Tibial nerve (tissue), 4 donors: ENCODE results near the gene PTPRU. TPM values are rescaled to one million over a fixed set of nuclear protein-coding genes. Genes with fewer than 3 reads are reported as not detected.

Source experiments
- DNase-seq, 2 donors: peaks; one replicate each; pipeline ENCODE4 v3.0.0-alpha.2; 2019; ENCODE audit warnings: low spot score in 2 of 2
- H3K27ac ChIP-seq, 4 donors: fragments of 200-600 bp; sonication (generic) in 3 of 4; one replicate each; pipeline ENCODE4 v1.5.1; 2017 to 2019; ENCODE audit warnings: mild to moderate bottlenecking in 1 of 4
- H3K27me3 ChIP-seq, 2 donors: fragments of 200-600 bp; sonication (generic) in 1 of 2; one replicate each; pipeline versions ENCODE4 v1.5.1 to v1.6.0; 2017 to 2019
- H3K36me3 ChIP-seq, 3 donors: fragments of 200-600 bp; sonication (generic); one replicate each; pipeline ENCODE4 v1.5.1; 2018 to 2019
- H3K4me1 ChIP-seq, 4 donors: fragments of 200-600 bp; sonication (generic) in 3 of 4; one replicate each; pipeline ENCODE4 v1.5.1; 2017 to 2019
- H3K4me3 ChIP-seq, 4 donors: fragments of 200-600 bp; sonication (generic) in 3 of 4; one replicate each; pipeline ENCODE4 v1.5.1; 2017 to 2019; ENCODE audit warnings: mild to moderate bottlenecking in 1 of 4, moderate library complexity in 1 of 4
- H3K9me3 ChIP-seq, 4 donors: fragments of 200-600 bp; sonication (generic) in 3 of 4; one replicate each; pipeline ENCODE4 v1.5.1; 2017 to 2019
- EP300 ChIP-seq, 2 donors: sonication (generic); formaldehyde crosslinking; IDR thresholded peaks; one replicate each; pipeline ENCODE4 v1.6.1; 2017; ENCODE audit warnings: antibody characterized with exemption in 2 of 2, mild to moderate bottlenecking in 1 of 2
- POLR2A ChIP-seq, 2 donors: fragments of 450-650 bp; IDR thresholded peaks; one replicate each; pipeline ENCODE4 v1.6.1; 2017; ENCODE audit warnings: antibody characterized with exemption in 2 of 2, mild to moderate bottlenecking in 2 of 2, moderate library complexity in 2 of 2
- WGBS, 2 donors: methylation state at CpG; one replicate each; pipeline ENCODE4 v1.1.5; 2018; 5-methylcytosine and 5-hydroxymethylcytosine counted together
- total RNA-seq, 4 donors: library from RNA; depleted of rRNA; stranded (reverse); fragments of >200 nt; gene quantifications; one replicate each; pipeline ENCODE4 v1.1.0, GENCODE V29; 2016
- TF ChIP-seq, protein P1 (sequence below), 5 experiments: fragments of 200-600 bp in 3 of 5; fragments of 450-650 bp in 2 of 5; sonication (generic) in 3 of 5; IDR thresholded peaks; one replicate each; pipeline ENCODE4 v1.5.1; 2016 to 2019; ENCODE audit warnings: antibody characterized with exemption in 5 of 5, mild to moderate bottlenecking in 3 of 5, moderate library complexity in 2 of 5

PTPRU gene
- total RNA-seq, 4 donors from 2014 or later: 52.1 to 75.6 (median 63.7) TPM

- Histone ChIP-seq H3K27me3 (no peaks in the 10 kb centered on the region), H3K36me3 (peaks cover 0 to 76% (median 0%) of the 10 kb centered on the region in 3 donors), H3K4me3 (no peak overlapping the region), H3K4me1 (peaks cover 0 to 7% (median 0%) of the 10 kb centered on the region in 4 donors), H3K9me3 (no peaks in the 10 kb centered on the region), H3K27ac (no peak overlapping the region)
- no peak for TF ChIP-seq POLR2A (IDR thresholded peaks at IDR 0.05)
- TF ChIP-seq, protein P1, sequence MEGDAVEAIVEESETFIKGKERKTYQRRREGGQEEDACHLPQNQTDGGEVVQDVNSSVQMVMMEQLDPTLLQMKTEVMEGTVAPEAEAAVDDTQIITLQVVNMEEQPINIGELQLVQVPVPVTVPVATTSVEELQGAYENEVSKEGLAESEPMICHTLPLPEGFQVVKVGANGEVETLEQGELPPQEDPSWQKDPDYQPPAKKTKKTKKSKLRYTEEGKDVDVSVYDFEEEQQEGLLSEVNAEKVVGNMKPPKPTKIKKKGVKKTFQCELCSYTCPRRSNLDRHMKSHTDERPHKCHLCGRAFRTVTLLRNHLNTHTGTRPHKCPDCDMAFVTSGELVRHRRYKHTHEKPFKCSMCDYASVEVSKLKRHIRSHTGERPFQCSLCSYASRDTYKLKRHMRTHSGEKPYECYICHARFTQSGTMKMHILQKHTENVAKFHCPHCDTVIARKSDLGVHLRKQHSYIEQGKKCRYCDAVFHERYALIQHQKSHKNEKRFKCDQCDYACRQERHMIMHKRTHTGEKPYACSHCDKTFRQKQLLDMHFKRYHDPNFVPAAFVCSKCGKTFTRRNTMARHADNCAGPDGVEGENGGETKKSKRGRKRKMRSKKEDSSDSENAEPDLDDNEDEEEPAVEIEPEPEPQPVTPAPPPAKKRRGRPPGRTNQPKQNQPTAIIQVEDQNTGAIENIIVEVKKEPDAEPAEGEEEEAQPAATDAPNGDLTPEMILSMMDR (IDR thresholded peaks at IDR 0.05): no peak
- no peak for TF ChIP-seq EP300 (IDR thresholded peaks at IDR 0.05)
- no peak for DNase-seq
- 78 to 87% methylated on average over 12 of the region's 12 CpGs for WGBS, 2 donors
Measured at GRCh38 chr1:29290414-29290985, 54.2 kb downstream of the PTPRU start.

DNA sequence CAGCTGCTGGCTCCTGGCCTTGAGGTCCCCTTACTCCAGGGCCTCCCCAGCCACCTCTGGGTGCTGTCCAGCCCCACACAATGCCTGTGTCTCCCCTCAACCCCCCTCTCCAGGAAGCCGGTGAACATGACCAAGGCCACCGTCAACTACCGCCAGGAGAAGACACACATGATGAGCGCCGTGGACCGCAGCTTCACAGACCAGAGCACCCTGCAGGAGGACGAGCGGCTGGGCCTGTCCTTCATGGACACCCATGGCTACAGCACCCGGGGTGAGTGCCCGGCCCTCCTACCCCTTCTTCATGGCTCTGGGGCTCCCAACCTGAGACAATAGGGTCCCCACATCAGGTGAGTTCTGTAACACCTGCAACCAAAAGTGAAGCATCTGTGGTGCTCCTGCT, 55.4 kb downstream of the PTPRU start:
- no peak overlapping the region for H3K27ac ChIP-seq
- H3K4me3 ChIP-seq: no peak overlapping the region
- TF ChIP-seq EP300 (IDR thresholded peaks at IDR 0.05): no peak
- no peak for TF ChIP-seq POLR2A (IDR thresholded peaks at IDR 0.05)
- TF ChIP-seq, protein P1 (IDR thresholded peaks at IDR 0.05): no peak
- WGBS, 2 donors: 94 to 97% methylated on average over 10 of the region's 10 CpGs
- peaks cover 0 to 73% (median 0%) of the 10 kb centered on the region in 3 donors for H3K36me3 ChIP-seq
- no peak for DNase-seq
- H3K4me1 ChIP-seq: peaks cover 0 to 6% (median 0%) of the 10 kb centered on the region in 4 donors
- no peaks in the 10 kb centered on the region for H3K9me3 ChIP-seq
- H3K27me3 ChIP-seq: no peaks in the 10 kb centered on the region

DNA sequence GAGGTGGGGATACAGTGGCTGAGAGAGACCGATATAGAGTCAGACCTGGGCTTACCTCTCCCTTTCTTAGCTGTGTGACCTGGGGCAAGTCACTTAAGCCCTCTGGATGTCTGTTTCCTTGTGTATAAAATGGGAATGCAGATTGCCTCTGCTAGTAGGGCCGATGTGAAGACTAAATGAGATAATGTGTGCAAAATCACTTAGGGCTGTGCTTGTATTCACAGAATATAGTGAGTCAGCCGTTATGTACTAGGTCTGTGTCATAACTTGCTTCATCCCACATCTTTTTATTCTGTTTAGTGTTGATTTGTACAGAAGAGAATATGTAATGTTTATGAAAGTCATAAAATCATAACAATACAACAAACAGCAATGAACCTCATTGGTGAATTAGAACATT, 56.0 kb downstream of the PTPRU start:
- 82 to 87% methylated on average over 3 of the region's 3 CpGs for WGBS, 2 donors
- no peaks in the 10 kb centered on the region for H3K27me3 ChIP-seq
- H3K36me3 ChIP-seq: peaks cover 0 to 77% (median 0%) of the 10 kb centered on the region in 3 donors
- no peak overlapping the region for H3K27ac ChIP-seq
- no peak for DNase-seq
- peaks cover 0 to under 1% (median 0%) of the 10 kb centered on the region in 4 donors for H3K4me1 ChIP-seq
- H3K4me3 ChIP-seq: no peak overlapping the region
- H3K9me3 ChIP-seq: no peaks in the 10 kb centered on the region
- TF ChIP-seq, protein P1 (IDR thresholded peaks at IDR 0.05): no peak
- TF ChIP-seq EP300 (IDR thresholded peaks at IDR 0.05): no peak
- TF ChIP-seq POLR2A (IDR thresholded peaks at IDR 0.05): no peak

DNA sequence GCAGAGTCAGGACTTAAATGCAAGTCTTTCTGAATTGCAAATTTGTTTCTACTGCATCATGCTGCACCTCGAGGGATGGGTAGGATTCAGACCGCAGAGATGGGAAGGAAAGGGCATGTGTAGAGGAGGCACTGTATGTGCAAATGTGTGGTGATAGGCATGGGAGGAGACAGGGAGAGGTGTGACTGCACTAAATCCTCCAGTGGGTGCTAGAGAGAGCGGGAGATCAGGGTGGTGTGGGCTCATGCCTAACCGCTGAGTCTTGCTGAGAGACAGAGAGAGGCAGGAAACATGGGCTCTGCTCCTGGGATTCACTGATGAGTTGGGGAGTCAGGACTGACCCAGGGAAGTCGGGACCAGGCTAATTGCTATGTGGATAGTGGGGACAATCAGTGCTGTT, 61.1 kb downstream of the PTPRU start:
- Histone ChIP-seq H3K4me1 (no peaks in the 10 kb centered on the region), H3K27ac (no peak overlapping the region), H3K9me3 (no peaks in the 10 kb centered on the region), H3K4me3 (no peak overlapping the region), H3K36me3 (peaks cover 0 to 83% (median 0%) of the 10 kb centered on the region in 3 donors), H3K27me3 (no peaks in the 10 kb centered on the region)
- DNase-seq: no peak
- TF ChIP-seq EP300 (IDR thresholded peaks at IDR 0.05) (no peak), POLR2A (IDR thresholded peaks at IDR 0.05) (no peak)
- TF ChIP-seq, protein P1 (IDR thresholded peaks at IDR 0.05): no peak
- 81 to 87% methylated on average over 5 of the region's 5 CpGs for WGBS, 2 donors

DNA sequence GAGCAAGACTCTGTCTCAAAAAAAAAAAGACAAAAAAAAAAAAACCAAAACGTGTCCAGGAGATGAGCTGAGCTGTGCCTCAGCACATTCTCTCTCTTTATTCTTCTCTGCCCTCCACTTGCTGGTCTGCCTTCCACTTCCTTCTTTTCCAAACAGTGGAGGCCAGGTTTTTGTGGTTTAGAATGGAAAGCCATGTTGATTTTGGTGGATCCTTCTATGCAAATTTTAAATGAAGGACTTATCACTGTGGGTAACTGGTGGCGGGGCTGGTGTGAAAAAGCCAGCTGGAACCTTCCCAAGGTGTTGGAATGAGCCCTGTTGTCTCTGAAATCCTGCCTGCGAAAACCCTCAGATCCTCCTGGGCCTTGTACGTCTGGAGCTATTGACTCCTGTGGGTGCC, 61.9 kb downstream of the PTPRU start:
- no peak for DNase-seq
- 67 to 73% methylated on average over 4 of the region's 4 CpGs for WGBS, 2 donors
- H3K27me3 ChIP-seq: no peaks in the 10 kb centered on the region
- no peak overlapping the region for H3K27ac ChIP-seq
- no peaks in the 10 kb centered on the region for H3K9me3 ChIP-seq
- peaks cover 0 to 81% (median 0%) of the 10 kb centered on the region in 3 donors for H3K36me3 ChIP-seq
- no peaks in the 10 kb centered on the region for H3K4me1 ChIP-seq
- TF ChIP-seq, protein P1 (IDR thresholded peaks at IDR 0.05): no peak
- no peak for TF ChIP-seq EP300 (IDR thresholded peaks at IDR 0.05)
- no peak for TF ChIP-seq POLR2A (IDR thresholded peaks at IDR 0.05)
- no peak overlapping the region for H3K4me3 ChIP-seq
